HG02610 (cell line): ENCODE results near the gene NADSYN1.

Experiments used
- ATAC-seq: cut with Tn5 transposase; IDR thresholded peaks from one replicate; pipeline ENCODE4 v1.9.1; 2021; ENCODE audit warnings: mild to moderate bottlenecking, moderate library complexity; ENCODE audit not compliant: unreplicated experiment

NADSYN1 gene

DNA sequence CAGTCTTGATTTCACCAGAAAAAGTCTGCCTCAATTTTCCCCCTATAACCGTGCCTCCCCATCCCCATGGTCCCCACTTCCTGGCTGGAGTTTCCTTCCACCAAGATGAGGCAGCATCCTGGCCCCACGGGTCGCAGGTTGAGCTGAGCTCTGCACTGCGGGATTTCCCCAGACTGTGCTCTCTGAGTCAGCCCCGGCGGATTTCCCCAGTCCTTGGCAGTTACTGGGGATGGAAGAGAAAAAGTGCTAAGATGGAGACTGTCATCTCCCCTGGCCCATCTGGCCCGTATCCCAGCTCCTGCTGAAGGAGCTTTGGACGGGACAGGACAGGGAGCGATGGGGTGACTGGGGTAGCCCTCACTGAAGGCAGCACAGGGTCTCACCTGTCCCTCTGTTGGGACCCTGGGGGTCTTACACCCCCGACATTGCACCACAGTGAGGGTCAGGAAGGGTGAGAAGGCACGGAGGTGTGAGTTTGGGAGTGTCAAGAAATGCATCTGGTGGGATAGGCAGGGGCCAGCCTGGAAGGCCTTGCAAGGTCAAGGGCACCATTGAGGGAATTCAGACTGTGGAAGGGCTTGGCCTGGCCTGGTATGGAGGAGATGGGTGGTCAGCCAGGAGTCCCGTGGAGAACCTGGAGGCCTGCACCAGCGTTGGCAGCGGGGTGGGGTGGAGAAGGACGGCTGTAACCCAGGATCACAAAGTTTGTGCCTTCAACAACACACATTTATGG, 36.5 kb downstream of the NADSYN1 start:
- ATAC-seq = peak; percentile 73

DNA sequence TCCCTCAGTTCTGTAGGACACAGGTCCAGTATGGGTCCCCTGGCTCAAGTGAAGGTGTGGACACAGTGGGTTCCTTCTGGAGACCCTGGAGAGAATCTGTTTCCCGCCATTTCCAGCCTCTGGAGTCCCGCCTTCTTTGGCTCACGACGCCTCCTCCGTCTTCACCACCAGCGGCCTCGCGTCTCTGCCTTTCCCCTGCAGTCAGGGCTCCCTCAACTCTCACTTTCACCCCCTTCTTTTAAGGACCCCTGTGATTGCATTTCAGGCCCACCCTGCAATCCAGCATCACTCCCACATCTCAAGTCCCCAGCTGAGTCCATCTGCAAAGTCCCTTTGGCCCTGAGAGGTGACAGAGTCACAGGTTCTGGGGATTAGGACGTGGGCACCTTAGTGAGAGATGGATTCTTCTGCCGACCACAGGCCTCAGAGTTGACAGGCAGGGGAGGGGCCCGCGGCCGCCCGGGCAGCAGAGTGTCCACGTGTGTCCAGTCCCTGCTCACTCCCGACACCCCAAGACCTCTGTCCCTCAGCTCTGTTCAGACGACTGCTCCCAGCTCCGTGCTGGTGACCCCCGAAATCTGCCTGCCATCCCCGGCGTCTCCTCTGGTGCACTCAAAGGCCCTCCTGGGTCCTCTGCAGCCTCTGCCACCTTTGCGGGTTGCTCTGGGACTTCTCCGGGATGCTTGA, 37.2 kb downstream of the NADSYN1 start:
- no peak for ATAC-seq

DNA sequence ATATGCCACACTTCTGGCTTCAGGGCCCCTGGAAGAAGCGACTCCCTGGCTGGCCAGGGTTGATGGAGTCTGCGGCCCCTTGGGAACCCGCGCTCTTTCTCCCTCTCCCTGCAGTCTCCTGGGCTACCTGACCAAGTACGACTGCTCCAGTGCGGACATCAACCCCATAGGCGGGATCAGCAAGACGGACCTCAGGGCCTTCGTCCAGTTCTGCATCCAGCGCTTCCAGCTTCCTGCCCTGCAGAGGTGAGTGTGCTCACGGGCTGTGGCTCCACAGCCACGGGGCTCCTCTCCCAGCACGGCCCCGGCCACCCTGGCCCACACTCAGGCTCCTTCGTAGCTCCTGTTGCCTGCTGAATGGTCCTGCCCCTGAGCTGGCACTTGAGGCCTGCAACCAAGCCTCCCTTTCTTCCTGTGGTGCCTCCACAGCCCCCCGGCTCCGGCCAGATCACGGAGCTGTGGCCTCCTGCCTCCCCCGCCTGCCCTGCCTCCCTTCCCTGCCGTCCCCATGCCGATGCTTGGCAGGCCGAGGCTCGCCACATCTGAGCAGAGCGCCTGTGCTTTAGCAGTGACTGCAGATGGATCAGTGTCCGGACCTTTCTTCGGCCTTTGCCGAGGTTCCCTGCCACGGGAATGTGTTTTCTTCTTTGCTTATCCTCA, 37.9 kb downstream of the NADSYN1 start:
- ATAC-seq = no peak

DNA sequence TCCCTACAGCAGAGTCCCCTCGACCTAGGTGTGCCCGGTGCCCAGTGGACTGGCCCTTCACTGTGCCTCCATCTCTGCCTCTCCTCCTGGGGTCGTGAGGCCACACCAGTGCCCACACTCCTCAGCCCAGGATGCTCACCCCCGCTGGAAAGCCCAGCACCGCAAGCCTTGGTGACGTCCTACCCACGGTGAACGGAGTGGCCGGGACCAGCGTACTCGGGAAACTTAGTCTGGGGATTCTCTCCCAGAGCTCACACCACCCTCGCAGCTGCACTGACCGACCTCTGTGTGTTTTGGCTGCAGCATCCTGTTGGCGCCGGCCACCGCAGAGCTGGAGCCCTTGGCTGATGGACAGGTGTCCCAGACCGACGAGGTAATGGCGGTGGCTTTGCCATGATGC, 38.5 kb downstream of the NADSYN1 start:
- no peak for ATAC-seq

DNA sequence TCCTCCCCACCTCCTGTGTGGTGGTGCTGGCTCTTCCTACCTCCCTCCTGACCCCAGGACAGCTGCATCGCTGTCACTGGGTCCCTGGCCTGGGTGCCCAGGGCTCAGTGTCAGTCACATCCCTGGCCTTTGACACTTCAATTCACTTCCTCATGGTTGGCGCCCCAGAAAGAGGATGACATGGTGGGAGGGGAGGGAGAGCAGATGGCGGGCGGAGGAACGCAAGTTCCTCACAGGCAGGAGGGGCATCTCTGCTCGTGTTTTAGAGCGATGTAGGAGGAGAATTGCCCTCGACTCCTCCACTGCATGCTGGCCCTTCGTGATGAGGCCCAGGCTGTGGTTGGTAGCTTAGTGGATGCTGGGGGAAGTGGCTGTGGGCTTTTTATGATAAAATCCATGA, 38.9 kb downstream of the NADSYN1 start:
- no peak for ATAC-seq

DNA sequence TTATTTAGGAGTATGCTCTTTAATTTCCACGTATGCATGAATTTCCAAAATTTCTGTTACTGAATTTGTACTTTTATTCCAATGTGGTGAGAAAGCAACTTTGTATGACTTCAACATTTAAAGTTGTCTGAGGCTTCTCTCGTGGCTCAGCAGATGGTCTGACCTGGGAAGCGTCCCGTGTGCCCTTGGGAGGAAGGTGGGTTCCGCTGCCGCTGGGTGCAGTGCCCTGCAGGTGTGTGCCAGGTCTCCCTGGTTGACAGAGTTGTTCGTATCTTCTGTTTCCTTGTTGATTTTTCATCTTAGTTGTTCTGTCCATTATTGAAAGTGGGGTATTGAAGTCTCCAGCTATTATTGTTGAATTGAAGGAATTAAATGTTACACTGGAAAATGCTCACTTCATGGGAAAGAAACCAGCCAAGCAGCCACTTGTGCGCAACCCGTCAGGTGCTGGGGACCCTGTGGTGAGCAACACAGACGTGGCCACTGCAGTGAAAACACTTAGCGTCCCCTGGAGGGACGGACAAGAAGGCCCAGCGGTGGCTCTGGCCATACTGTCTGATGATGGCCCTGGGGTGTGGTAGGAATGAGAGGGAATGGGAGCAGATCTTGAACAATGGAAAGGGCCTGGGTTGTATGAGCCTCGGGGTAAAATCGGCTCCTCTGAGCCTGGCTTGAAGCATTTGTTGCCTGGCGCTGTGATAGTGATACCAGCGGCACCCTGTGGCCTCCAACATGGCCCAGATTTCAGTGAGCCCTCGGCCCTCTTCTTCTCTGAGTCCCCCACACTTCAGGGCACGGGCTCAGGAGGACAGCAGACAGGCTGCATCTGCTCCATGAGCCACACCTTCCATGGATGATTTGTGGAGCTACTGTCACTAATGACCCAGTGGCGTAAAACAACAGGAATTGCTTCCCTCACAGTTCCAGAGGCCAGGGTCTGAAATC, 42.6 kb downstream of the NADSYN1 start:
- ATAC-seq = no peak

DNA sequence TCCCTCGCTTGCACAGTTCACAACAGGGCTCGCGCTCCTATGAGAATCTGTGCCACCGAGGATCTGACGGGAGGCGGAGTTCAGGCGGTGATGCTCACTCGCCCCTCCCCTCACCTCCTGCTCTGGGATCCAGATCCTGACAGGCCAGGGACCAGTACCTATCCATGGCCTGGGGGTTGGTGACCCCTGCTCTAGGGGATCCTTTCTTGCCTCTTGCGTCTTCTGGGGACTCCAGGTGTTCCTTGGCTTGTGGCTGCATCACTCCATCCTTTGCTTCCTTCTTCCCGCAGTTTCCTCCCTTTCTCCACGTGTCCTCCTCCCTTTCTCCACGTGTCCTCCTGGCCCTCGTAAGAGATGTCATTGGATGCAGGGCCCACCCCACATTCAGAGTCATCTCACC, 43.4 kb downstream of the NADSYN1 start:
- ATAC-seq = no peak

DNA sequence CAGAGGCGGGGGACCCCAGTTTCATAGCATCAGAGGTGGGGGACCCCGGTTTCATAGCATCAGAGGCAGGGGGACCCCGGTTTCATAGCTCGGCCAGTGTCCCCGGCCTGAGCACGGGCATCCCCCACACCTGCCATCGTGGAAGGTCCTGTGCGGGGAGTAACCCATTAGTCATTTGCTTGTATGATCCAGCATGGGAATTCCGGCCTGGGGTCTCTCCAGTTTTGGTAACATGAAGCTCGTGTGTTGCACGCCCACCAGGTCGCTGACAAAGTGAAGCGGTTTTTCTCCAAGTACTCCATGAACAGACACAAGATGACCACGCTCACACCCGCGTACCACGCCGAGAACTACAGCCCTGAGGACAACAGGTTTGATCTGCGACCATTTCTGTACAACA, 45.1 kb downstream of the NADSYN1 start:
- ATAC-seq = no peak

DNA sequence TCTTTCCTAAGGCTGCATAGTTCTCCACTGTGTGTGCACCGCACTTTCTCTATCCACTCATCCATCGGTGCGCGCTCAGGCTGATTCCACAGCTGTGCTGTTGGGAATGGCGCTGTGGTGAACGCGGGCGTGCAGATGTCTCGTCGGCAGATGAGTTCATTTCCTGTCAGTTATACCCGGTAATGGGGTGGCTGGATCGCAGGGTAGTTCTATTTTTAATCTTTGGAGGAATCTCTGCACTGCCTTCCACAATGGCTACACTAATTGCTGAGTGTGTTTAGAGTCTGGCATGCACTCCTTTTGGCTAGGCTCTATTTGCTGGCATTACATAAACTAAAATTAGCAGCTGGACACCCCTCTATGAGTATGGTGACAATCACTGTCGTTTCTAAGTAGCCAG, 46.1 kb downstream of the NADSYN1 start:
- ATAC-seq = no peak

DNA sequence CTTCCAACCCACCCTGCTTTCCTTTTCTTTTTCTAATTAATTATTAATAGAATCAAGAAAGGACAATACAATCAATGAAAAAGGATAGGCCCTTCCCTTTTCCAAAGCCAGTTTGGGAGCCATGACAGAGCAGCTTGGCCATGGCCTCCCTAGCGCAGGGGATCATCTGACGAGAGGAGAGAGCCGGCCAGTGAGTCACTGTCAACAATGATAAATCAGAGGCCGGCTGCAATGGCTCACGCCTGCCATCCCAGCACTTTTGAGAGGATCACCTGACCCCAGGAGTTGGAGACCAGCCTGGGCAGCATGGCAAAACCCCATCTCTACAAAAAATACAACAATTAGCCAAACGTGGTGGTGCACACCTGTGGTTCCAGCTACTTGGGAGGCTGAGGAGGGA, 46.5 kb downstream of the NADSYN1 start:
- ATAC-seq = no peak

DNA sequence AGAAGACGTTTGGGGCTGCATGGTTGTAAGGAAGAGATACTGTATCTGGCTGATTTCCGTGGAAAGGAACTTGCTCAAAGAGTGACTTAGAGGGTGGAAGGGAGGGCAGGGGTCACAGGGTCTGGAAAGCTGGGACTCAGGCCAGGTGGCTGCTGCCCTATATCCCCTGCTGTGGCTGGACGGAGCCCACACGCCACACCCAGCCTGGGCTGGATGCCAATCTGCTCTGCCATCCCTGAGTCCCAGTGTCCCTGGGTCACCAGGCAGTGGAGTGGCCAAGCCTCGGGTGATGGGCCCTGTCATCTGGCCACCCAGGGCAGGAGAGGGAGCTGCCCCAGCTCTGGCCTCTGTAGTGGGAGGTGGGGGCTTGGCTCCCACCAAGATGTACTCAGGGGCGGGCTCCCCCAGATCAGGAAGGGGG, 47.6 kb downstream of the NADSYN1 start:
- ATAC-seq = no peak

DNA sequence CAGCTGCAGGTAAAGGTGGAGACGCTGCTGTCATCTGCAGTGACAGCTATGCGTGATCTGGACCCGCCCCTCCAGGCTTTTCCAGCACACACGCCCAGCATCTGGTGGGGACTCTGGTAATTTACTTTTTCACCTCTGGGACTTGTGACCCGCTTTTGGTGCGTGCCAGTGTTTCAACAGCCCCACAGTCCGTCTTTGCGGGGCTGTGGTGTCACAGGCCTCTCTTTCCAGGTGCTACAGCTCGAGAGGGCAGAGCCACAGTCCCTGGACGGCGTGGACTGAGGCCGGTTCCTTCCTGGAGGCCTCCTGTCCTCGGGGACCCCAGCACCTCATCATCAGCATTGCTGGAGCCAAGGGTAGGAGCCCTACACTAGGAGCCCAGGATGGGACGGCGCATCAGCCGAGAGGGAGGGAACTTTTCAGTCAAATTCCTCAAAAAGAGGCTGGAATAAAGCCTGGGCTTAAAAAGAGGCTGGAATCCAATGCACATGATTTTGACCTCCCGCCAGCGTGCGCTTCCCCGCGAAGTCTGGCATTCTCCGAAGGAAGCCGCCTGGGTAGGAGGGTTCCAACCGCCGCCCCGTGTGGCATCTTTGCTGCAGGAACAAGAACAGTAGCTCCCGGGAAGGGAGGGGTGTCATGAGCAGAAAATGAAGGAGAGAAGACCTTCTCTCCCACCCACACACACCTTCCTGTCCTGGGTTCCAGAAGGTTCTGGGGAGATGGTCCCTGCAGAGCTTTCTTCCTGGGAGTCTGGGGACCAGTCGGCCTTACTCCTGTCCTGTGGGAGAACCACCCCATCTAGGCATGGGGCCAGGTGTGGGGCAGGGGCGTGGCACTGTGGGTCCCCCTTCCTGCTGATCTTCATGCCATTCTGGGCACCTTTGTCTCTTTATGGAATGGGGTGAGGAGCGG, 48.3 kb downstream of the NADSYN1 start:
- no peak for ATAC-seq

DNA sequence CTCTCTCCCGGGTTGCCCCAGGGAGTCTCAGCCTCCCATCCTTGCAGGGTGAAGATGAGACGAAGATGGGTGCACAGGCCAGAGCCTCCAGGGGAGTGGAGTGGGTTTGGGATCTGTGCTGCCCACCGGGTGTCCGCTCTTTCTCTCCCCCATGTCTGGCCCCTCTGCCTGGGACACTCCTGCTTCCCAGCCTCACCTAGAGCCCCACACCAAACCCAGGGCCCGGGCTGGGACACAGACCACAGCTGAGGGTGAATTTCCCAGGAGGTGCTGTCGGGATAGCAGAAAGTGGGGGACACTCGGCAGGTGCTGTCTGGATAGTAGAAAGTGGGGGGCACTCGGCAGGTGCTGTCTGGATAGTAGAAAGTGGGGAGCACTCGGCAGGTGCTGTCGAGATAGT, 49.0 kb downstream of the NADSYN1 start:
- ATAC-seq = no peak

DNA sequence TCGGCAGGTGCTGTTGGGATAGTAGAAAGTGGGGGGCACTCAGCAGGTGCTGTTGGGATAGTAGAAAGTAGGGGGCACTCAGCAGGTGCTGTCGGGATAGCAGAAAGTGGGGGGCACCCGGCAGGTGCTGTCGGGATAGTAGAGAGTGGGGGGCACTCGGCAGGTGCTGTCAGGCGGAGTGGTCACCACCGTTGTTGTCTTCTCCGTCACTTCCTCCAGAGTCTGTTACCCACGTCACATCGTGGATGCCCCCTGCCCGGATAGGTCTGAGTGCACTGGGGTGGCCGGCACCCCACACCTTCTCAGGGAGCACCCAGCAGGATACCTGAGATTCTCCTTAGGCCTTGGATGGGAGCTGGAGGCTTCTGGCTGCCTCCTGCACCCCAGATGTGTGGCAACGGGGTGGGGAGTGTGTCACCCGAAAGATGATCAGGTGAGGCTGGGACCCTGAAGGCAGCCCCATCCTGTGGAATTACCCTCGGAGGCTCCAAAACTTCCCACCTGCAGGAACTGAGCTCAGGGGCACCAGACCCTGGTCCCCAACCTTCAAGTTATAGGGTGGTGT, 50.0 kb downstream of the NADSYN1 start:
- no peak for ATAC-seq

DNA sequence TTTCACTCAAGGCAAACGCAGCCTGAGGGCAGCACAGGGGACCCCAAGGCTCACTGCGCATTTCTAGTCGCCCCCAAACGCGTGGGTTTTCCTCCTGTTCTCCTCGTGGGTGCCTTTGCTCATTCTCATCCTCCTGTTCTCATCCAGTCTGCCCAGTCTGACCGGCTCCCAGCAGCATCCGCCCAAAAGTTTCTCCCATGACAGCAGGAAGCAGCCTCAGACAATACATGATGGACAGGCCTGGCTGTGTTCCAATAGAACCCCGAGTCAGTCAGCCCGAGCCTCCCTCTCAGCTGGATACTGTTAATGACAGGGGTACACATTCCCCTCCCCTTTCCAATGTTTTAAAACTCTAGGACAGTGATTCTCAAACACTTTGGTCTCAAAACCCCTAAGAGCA, 51.5 kb downstream of the NADSYN1 start:
- no peak for ATAC-seq

DNA sequence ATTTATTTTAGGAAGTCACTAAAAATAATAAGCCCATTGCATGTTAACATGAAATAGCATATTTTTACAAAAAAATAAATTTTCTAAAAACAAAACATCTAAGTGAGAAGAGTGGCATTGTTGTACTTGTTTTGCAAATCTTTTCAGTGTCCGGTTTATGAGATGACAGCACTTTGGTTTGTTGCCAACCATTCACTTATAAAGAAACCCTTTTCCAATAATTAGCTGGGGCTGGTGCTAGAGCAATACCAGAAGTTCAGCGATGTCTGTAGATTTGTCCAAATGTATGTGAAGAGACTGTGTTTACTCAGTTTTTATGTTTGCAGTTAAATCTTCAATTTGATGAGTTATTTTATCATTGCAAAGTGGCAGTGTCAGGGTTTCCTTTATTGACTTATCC, 52.0 kb downstream of the NADSYN1 start:
- no peak for ATAC-seq

DNA sequence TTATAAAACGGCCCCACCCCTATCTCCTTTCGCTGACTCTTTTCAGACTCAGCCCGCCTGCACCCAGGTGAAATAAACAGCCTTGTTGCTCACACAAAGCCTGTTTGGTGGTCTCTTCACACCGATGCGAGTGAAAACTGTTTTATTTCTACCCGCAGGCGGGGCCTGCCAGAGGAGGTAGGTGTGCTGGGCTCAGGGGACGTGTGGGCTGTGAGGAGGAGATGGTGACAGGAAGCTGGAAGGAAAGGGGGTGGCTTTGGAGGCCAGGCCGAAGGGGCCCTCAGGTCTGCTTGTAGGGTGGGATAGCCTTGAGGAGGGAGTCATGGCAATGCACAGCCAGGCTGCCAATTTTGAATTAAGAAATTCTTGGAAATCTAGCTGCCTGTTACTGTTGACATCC, 52.8 kb downstream of the NADSYN1 start:
- no peak for ATAC-seq

DNA sequence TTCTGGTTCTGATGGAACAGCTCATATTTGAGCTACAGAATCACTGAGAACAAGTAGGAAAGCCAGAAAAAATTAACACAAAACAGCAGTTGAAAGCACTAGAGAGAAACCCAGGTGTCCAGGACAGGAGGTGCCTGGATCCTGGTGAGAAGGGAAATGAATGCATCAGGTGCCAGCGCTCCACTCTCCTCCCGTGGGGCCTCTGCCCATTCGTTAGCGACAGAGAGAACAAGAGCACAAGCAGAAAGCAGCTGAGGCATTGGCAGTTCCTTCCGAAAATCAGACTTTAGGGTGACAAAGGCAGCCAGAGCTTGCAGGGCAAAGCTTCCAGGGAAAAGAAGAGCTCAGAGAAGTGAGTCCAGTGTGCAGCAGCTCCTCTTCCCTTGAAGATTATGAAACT, 54.1 kb downstream of the NADSYN1 start:
- ATAC-seq = no peak
